ENCODE measurements around the gene MDK.

The MDK gene

GRCh38 chr11:46343520-46343919, 37.9 kb upstream of the MDK start:
- Histone ChIP-seq H3K9me3 (ENCODE audit: control insufficient read depth, insufficient read depth, low read depth, low read length) (no peaks in the 10 kb centered on the region), H3K36me3 (ENCODE audit: control insufficient read depth in 2 of 2, insufficient read depth in 1 of 2, low read length in 2 of 2) (no peaks in the 10 kb centered on the region), H3K27ac (ENCODE audit: extremely low read depth, low read depth, low read length) (no peak overlapping the region), H3K4me3 (ENCODE audit: low read depth, low read length) (no peak overlapping the region), H3K4me1 (ENCODE audit: control insufficient read depth, insufficient read depth, low read length) (peaks cover 6% of the 10 kb centered on the region; the same call in 1 of the 2 replicates)
- POLR2A ChIA-PET = no interaction called here
- TF ChIP-seq ZNF184 (tag by site-specific recombination; IDR thresholded peaks at IDR 0.05) (no peak), KLF10 (tag by site-specific recombination; IDR thresholded peaks at IDR 0.05) (no peak), ZNF600 (tag by site-specific recombination; IDR thresholded peaks at IDR 0.05) (no peak), ZFHX2 (tag by site-specific recombination; conservative IDR thresholded peaks at IDR 0.05) (no peak), ZNF16 (tag by site-specific recombination; IDR thresholded peaks at IDR 0.05; ENCODE audit: low read depth) (no peak), ZNF510 (tag by site-specific recombination; IDR thresholded peaks at IDR 0.05; ENCODE audit: insufficient replicate concordance) (no peak), MEIS1 (CRISPR knock-in tag; IDR thresholded peaks at IDR 0.05; ENCODE audit: borderline replicate concordance) (no peak), ZNF121 (tag by site-specific recombination; IDR thresholded peaks at IDR 0.05) (no peak), HOXD13 (CRISPR knock-in tag; IDR thresholded peaks at IDR 0.05; ENCODE audit: borderline replicate concordance) (no peak), WT1 (tag by site-specific recombination; IDR thresholded peaks at IDR 0.05) (no peak), GLIS2 (tag by site-specific recombination; IDR thresholded peaks at IDR 0.05) (no peak), ZNF169 (tag by site-specific recombination; IDR thresholded peaks at IDR 0.05) (no peak), ZNF610 (tag by site-specific recombination; IDR thresholded peaks at IDR 0.05; ENCODE audit: borderline replicate concordance) (no peak), ZNF221 (tag by site-specific recombination; IDR thresholded peaks at IDR 0.05; ENCODE audit: borderline replicate concordance) (no peak), ZNF2 (tag by site-specific recombination; IDR thresholded peaks at IDR 0.05) (no peak)
- CTCF ChIA-PET = interaction anchor here (0.6 to 2.5 kb wide), 6 partner anchors 8 to 245 kb away, joined by 3 to 19 read pairs (median 4); no protein-coding TSS in a partner anchor

GRCh38 chr11:46345131-46345597, 36.3 kb upstream of the MDK start:
- ChIA-PET CTCF (interaction anchor here (0.6 to 10.0 kb wide), 5 partner anchors 14 to 38 kb away, joined by 3 to 98 read pairs (median 4); no protein-coding TSS in a partner anchor), POLR2A (no interaction called here)
- TF ChIP-seq ZNF354C (tag by site-specific recombination; IDR thresholded peaks at IDR 0.05; ENCODE audit: borderline replicate concordance, low read depth) (no peak), REST (tag by site-specific recombination; IDR thresholded peaks at IDR 0.05) (no peak), ZNF335 (tag by site-specific recombination; conservative IDR thresholded peaks at IDR 0.05) (no peak), MYNN (tag by site-specific recombination; IDR thresholded peaks at IDR 0.05; ENCODE audit: borderline replicate concordance) (no peak)
- H3K9me3 ChIP-seq (ENCODE audit: control insufficient read depth, insufficient read depth, low read depth, low read length) = no peaks in the 10 kb centered on the region
- H3K27ac ChIP-seq (ENCODE audit: extremely low read depth, low read depth, low read length) = no peak overlapping the region
- no peaks in the 10 kb centered on the region; the same call in 1 of the 2 replicates for H3K4me1 ChIP-seq (ENCODE audit: control insufficient read depth, insufficient read depth, low read length)
- no peak overlapping the region for H3K4me3 ChIP-seq (ENCODE audit: low read depth, low read length)
- peaks cover 0 to 5% of the 10 kb centered on the region in 2 experiments; a peak in 1 of 3 replicates for H3K36me3 ChIP-seq (ENCODE audit: control insufficient read depth in 2 of 2, insufficient read depth in 1 of 2, low read length in 2 of 2)

- peaks cover 0 to 8% of the 10 kb centered on the region in 2 experiments; a peak in 1 of 3 replicates for H3K36me3 ChIP-seq (ENCODE audit: control insufficient read depth in 2 of 2, insufficient read depth in 1 of 2, low read length in 2 of 2)
- no peaks in the 10 kb centered on the region for H3K9me3 ChIP-seq (ENCODE audit: control insufficient read depth, insufficient read depth, low read depth, low read length)
- H3K4me1 ChIP-seq (ENCODE audit: control insufficient read depth, insufficient read depth, low read length) = no peaks in the 10 kb centered on the region; the same call in 1 of the 2 replicates
- H3K27ac ChIP-seq (ENCODE audit: extremely low read depth, low read depth, low read length) = no peak overlapping the region
- ChIA-PET CTCF (interaction anchor here (0.6 to 10.0 kb wide), 8 partner anchors 12 to 244 kb away, joined by 3 to 98 read pairs (median 4); no protein-coding TSS in a partner anchor), POLR2A (no interaction called here)
- no peak for TF ChIP-seq ZNF140 (tag by site-specific recombination; IDR thresholded peaks at IDR 0.05)
- peak; percentile 22; the same call in 1 of the 2 replicates for TF ChIP-seq ZFHX2 (tag by site-specific recombination; conservative IDR thresholded peaks at IDR 0.05)
- TF ChIP-seq ZNF518A (tag by site-specific recombination; conservative IDR thresholded peaks at IDR 0.05; ENCODE audit: low read depth) = no peak
- H3K4me3 ChIP-seq (ENCODE audit: low read depth, low read length) = no peak overlapping the region
These were observed 35.5 kb upstream of the MDK start for GRCh38 chr11:46345881-46346484.
